Activated naive CD4-positive, alpha-beta T cell treated with anti-CD3 and anti-CD28 coated beads, Interleukin-2, amount 50 U/mL, for 72 hours (primary cell): ENCODE measurements around the gene ZBTB18. TPM values are rescaled to one million over a fixed set of nuclear protein-coding genes. Genes with fewer than 3 reads are reported as not detected.

Source experiments
- ATAC-seq, 2 donors: fragments of 150-1000 bp; cut with Tn5 transposase; 2 replicates each; pipeline ENCODE4 v1.10.0; 2021; ENCODE audit warnings: mild to moderate bottlenecking in 2 of 2, moderate library complexity in 2 of 2
- DNase-seq, 2 donors: peaks; one replicate each; pipeline ENCODE4 v3.0.0; 2021 to 2022; ENCODE audit warnings: low spot score in 2 of 2
- H3K27ac Mint-ChIP-seq, 2 donors: one replicate each; pipeline ENCODE4 v1.8.0; 2022; ENCODE audit warnings: mild to moderate bottlenecking in 2 of 2, mixed read lengths in 2 of 2
- H3K36me3 Mint-ChIP-seq, 2 donors: one replicate each; pipeline ENCODE4 v1.8.0; 2022; ENCODE audit warnings: mixed read lengths in 2 of 2
- H3K9me3 Mint-ChIP-seq, 2 donors: one replicate each; pipeline ENCODE4 v1.8.0; 2022; ENCODE audit warnings: mixed read lengths in 2 of 2
- total RNA-seq, 2 donors: library from RNA; stranded (reverse); gene quantifications; one replicate each; pipeline ENCODE4 v1.2.3, GENCODE V29; 2022

Gene ZBTB18
- total RNA-seq, 2 donors from 2014 or later = 5.2 to 17.4 TPM

DNA sequence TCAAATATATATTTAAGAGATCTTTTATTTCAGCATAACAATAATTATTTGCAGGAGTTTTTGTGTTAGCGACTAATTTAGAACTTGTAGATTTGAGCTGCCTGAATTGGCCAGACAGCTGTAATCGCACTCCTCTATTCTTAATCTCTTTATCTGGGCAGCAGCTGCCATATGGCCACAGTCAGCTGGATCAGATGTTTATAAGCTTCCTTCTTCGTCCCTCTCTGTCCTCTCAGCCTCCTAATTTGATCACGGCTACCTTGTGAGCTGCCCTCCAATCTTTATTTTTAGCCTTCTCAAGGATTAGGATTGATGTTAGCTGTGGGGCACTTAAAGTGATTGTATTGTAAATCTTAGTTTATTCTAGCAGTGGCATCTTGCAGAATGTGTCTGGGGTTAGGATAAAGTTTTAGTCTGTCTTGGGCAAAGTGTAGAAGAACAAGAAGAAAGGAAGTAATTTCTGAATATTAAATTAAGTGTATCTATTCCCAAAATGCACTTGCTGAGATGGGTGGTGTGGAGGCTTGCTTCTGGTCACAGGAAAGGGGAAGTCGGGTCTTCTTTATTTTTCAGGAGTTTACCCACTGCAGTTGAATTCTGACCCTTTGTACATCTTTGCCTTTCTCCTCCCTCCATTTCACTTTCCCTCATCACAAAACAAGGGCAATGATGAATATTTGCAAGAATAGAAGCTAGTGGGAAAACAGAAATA, 1.1 kb downstream of the ZBTB18 start:
- no peak for DNase-seq

DNA sequence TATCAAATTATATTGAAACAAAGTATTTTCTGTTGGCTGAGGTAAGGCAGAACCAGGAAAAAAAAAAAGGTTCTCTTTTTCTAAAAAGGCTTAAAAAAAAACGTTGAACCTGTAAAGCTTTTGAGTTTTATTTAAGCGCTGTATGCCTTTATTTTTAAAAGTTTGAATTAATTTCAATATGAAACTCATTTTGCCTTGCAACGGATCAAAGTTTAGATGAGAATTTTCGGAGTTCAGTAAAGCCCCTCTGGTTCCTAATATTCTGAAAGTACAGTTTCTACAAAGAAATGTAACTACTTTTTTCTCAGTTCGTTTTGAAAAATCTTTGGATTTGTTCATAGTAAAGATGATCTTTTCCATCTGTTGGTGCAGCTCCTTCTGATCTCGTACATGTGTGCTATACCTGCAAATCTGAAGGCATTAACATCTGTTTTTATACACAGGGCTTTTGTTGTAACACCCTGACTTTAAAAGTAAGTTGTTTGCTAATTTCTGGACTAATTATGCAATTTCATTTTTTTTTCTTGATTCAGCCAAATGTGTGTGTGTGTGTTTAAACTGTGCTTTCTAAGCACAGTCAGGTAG, 1.7 kb downstream of the ZBTB18 start:
- Mint-ChIP-seq H3K27ac (no peak overlapping the region), H3K36me3 (peaks cover 0 to 6% of the 10 kb centered on the region in 2 donors), H3K9me3 (no peaks in the 10 kb centered on the region)
- DNase-seq (no peak), ATAC-seq (no peak)

More for the DNA sequence above, 1.1 kb downstream of the ZBTB18 start:
- ATAC-seq = no peak
- H3K9me3 Mint-ChIP-seq = no peaks in the 10 kb centered on the region
- H3K27ac Mint-ChIP-seq = no peak overlapping the region
- H3K36me3 Mint-ChIP-seq = peaks cover 0 to 6% of the 10 kb centered on the region in 2 donors

- H3K27ac Mint-ChIP-seq = no peak overlapping the region
- ATAC-seq (no peak), DNase-seq (no peak)
- H3K9me3 Mint-ChIP-seq = no peaks in the 10 kb centered on the region
- peaks cover 0 to 6% of the 10 kb centered on the region in 2 donors for H3K36me3 Mint-ChIP-seq
Observed at GRCh38 chr1:244053831-244054230, 2.7 kb downstream of the ZBTB18 start.

DNA sequence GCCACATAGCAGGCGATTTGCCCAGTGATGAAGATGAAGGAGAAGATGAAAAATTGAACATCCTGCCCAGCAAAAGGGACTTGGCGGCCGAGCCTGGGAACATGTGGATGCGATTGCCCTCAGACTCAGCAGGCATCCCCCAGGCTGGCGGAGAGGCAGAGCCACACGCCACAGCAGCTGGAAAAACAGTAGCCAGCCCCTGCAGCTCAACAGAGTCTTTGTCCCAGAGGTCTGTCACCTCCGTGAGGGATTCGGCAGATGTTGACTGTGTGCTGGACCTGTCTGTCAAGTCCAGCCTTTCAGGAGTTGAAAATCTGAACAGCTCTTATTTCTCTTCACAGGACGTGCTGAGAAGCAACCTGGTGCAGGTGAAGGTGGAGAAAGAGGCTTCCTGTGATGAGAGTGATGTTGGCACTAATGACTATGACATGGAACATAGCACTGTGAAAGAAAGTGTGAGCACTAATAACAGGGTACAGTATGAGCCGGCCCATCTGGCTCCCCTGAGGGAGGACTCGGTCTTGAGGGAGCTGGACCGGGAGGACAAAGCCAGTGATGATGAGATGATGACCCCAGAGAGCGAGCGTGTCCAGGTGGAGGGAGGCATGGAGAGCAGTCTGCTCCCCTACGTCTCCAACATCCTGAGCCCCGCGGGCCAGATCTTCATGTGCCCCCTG, 3.3 kb downstream of the ZBTB18 start:
- Mint-ChIP-seq H3K9me3 (no peaks in the 10 kb centered on the region), H3K27ac (no peak overlapping the region), H3K36me3 (peaks cover 0 to 6% of the 10 kb centered on the region in 2 donors)
- ATAC-seq (no peak), DNase-seq (no peak)

DNA sequence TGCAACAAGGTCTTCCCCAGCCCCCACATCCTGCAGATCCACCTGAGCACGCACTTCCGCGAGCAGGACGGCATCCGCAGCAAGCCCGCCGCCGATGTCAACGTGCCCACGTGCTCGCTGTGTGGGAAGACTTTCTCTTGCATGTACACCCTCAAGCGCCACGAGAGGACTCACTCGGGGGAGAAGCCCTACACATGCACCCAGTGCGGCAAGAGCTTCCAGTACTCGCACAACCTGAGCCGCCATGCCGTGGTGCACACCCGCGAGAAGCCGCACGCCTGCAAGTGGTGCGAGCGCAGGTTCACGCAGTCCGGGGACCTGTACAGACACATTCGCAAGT, 3.8 kb downstream of the ZBTB18 start:
- no peak for ATAC-seq
- H3K27ac Mint-ChIP-seq = no peak overlapping the region
- DNase-seq = no peak
- no peaks in the 10 kb centered on the region for H3K9me3 Mint-ChIP-seq
- H3K36me3 Mint-ChIP-seq = peaks cover 0 to under 1% of the 10 kb centered on the region in 2 donors

- no peak overlapping the region for H3K27ac Mint-ChIP-seq
- no peaks in the 10 kb centered on the region for H3K36me3 Mint-ChIP-seq
Observed at GRCh38 chr1:244056577-244056976, 5.5 kb downstream of the ZBTB18 start.

DNA sequence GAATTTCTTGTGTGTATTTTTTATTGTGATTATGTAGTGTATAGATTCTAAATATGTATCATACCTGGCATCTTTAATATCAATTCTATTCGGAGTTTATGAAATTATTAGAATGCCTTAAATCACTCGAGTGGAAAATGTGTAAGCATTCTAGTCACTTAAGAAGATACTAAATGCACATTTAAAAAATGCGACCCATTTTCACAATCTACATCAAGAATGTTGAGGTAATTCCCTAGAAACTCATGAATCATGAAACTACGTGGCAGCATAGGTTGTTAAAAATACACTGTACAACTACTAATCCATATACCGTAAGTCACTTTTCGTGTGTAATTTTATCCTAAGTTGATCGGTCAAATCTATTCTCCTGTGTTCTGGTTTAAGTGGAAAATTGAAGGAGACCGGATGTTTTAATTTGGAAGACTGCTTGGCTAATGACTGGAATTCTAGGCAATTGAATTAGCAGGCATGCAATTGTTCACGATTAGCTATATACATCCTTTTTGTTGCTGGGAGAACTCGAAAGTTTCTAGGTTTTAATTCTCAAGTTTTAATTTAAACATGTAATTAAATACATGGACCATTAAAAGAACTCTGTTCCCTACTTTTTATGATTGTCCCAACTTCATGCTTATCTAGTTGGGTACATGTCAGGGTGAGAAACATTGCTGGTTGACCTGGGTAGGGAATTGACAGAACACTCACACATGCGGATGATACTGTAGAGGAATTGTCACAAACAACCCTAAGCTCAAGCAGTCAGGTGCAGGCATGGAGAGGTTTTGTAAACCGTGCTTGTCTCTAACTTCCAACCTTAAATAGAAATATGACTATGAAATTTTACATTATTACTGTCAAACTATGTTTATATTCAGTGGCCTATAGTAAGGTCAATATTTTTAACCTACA, 6.6 kb downstream of the ZBTB18 start:
- no peaks in the 10 kb centered on the region for H3K9me3 Mint-ChIP-seq
- ATAC-seq (no peak), DNase-seq (no peak)
- H3K36me3 Mint-ChIP-seq = no peaks in the 10 kb centered on the region
- H3K27ac Mint-ChIP-seq = no peak overlapping the region

More at GRCh38 chr1:244056577-244056976, 5.5 kb downstream of the ZBTB18 start:
- DNase-seq (no peak), ATAC-seq (no peak)
- H3K9me3 Mint-ChIP-seq = no peaks in the 10 kb centered on the region

- H3K9me3 Mint-ChIP-seq = no peaks in the 10 kb centered on the region
- DNase-seq = no peak
- ATAC-seq = no peak
- H3K36me3 Mint-ChIP-seq = no peaks in the 10 kb centered on the region
- H3K27ac Mint-ChIP-seq = no peak overlapping the region
Observed at GRCh38 chr1:244060117-244060516, 9.0 kb downstream of the ZBTB18 start.

DNA sequence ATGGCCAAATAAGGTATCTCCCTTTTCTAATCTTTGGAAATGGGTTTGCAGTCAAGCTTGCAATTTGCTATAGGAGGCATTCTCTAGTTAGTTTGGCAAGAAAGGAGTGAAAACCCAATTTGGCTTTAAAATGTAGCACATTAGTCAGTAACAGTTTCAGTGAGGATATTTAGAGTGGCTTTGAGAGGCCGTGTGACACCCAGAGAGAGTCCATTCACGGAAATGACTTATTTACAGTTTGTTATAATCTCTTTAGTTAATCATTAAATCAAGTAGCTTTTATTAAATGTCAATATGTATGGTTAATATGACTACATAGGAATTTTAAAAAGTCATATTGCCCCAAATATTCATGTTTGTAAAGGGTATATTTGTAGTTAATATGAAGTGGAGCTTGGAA, 9.6 kb downstream of the ZBTB18 start:
- DNase-seq = no peak
- Mint-ChIP-seq H3K9me3 (no peaks in the 10 kb centered on the region), H3K36me3 (no peaks in the 10 kb centered on the region), H3K27ac (no peak overlapping the region)
- no peak for ATAC-seq

DNA sequence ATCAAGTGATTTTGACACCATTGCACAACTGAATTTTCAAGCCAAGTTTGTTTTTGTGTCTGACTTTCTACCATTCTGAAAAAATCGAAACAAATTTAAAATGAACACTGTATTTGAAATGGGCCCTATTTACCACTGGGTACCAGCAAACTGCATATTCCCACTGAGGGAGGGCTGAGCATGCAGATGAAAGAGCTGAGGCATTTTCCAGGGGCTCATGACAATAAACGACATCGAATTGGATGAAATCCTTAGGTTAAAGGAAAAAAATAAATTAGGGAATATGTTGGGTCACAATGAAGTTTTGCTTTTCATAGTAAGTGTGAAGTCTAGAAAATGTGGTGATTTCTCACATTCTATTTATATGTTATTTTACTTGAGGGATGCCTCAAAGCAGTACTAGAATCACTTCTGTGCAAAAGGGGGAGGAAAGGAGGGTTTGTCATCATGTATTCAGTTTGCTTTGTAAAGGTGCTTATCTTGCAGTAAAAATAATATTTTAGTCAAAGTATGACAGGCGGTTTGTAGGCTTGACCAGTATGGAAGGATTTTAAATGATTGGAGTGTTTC, 11.2 kb downstream of the ZBTB18 start:
- ATAC-seq (no peak), DNase-seq (no peak)
- H3K9me3 Mint-ChIP-seq = no peaks in the 10 kb centered on the region
- no peak overlapping the region for H3K27ac Mint-ChIP-seq
- H3K36me3 Mint-ChIP-seq = no peaks in the 10 kb centered on the region

DNA sequence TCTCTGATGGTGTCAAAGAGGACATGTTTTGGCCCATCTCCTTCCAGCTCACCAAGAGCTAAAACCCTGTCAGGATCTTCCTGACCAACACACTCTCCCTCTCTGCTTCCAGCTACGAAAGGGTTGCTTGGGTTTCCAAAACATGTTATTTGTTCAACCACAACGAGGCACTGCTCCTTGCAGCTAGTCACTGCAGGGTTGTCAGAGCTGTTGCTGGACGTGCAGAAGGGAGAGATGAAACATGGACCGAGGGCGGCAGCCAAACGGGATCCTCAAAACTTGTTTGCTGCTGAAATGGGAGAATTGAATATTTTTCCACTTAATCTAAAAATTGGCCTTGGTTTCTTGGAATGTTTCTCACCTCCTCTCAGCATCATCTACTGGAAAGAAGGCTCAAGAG, 12.4 kb downstream of the ZBTB18 start:
- H3K9me3 Mint-ChIP-seq = no peaks in the 10 kb centered on the region
- no peak overlapping the region for H3K27ac Mint-ChIP-seq
- ATAC-seq (no peak), DNase-seq (no peak)
- H3K36me3 Mint-ChIP-seq = no peaks in the 10 kb centered on the region

DNA sequence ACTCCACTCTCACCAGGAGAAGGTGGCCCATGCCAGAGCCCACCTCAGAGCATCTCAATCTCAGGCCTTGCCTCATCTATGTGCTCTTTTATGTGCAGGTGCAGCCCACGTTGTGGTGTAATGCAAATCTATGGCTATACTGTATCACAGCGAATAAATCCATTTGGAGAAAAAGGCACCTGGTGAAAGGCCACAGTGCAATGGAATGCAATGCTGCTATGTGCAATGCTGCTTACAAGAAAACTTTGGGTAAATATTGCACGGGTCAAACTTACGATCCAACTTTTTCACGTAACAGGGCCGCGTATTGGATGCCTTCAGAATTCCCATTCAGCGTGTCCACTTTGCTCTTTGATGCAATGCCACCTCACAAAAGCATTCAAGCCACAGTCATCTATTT, 13.5 kb downstream of the ZBTB18 start:
- no peaks in the 10 kb centered on the region for H3K9me3 Mint-ChIP-seq
- no peaks in the 10 kb centered on the region for H3K36me3 Mint-ChIP-seq
- ATAC-seq = no peak
- no peak overlapping the region for H3K27ac Mint-ChIP-seq
- DNase-seq = no peak

DNA sequence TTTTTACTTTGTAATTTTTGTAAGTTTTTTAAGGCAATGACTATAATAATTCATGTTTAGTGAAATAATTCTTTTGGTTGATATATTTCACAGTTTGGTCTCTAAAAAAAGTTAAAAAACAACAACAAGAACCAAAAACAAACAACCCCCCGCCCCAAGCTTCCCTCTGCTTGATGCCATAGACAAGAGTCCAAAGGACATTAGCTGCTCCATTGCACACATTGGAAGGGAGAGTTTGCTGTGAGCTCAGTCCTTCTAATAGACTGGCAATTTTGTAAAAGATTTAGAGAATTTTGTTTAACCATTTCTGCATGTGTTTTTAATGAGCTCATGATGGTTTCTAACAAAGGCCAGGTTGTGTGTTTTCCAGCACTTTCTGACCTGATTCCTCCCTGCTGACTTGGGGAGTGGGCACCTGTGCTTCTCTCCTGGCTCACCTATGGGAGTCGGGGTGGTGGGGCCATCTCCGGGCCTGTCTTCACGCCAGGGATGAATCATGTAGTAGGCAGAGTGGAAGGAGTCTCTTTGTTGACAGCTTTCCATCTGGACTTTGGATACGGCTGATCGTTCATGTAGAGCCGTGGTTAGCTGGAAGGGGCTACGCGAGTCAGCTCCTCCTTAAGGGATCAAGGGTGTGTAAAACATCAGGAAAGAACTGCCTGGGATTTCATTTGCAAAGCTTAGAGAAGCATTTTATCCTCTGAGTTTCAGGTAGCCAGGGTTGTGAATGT, 14.1 kb downstream of the ZBTB18 start:
- H3K27ac Mint-ChIP-seq = no peak overlapping the region
- ATAC-seq (no peak), DNase-seq (no peak)
- H3K9me3 Mint-ChIP-seq = peaks cover 0 to 4% of the 10 kb centered on the region in 2 donors
- H3K36me3 Mint-ChIP-seq = no peaks in the 10 kb centered on the region

GRCh38 chr1:244065960-244066388, 14.9 kb downstream of the ZBTB18 start:
- Mint-ChIP-seq H3K36me3 (no peaks in the 10 kb centered on the region), H3K27ac (no peak overlapping the region), H3K9me3 (peaks cover 0 to 4% of the 10 kb centered on the region in 2 donors)
- DNase-seq (no peak), ATAC-seq (no peak)

DNA sequence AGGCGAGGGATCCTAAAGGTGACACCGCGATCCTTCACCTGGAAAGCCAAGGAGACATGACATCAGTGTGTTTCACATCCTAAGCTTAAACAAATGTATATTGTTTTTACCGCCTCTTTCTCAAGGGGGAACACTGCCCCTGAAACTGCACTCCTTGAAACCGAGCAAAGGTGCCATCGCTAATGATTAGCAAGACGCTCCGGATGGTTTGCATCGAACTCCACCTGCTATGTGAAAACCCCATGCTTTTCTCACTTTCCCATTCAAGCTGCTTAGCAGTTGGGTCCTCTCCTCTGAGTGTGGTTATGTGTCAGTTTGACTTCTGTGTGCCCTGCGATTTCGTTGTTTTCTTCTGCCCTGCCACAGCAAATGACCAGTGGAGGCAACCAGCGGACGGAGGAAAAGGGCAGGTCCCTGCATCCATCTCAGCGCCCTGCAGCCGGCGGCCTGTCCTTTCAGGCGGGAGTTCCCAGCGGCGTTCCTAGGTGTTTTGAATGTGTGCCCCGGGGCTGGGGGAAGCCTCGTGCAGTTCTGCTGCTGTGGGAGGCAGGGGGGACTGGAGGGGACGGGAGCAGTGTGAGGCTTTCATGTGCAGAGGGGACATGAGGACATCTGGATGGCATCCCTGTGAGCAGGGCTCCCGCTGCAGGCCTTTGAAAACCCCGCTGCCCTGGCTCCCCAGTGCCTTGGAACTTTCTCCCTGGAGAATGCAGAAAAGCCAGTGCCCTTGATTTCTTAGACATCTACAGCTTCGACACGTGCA, 16.1 kb downstream of the ZBTB18 start:
- Mint-ChIP-seq H3K9me3 (peaks cover 0 to 4% of the 10 kb centered on the region in 2 donors), H3K36me3 (no peaks in the 10 kb centered on the region), H3K27ac (no peak overlapping the region)
- no peak for ATAC-seq
- DNase-seq = no peak
